Tongue (tissue), 2 donors: ENCODE data around the gene ATP8A1. TPM values are rescaled to one million over a fixed set of nuclear protein-coding genes. Genes with fewer than 3 reads are reported as not detected.
A peak's percentile ranks its signal among the peaks of the same experiment; 100 is the strongest.
"Not testable (repeated sequence)": the region's sequence is repeated elsewhere in the genome, so short reads cannot be mapped to it uniquely, and the experiment has no call there.

Experiments
- DNase-seq: peaks from one replicate; pipeline ENCODE4 v3.0.0-alpha.2; 2015
- total RNA-seq: library from RNA; depleted of rRNA; stranded (reverse); fragments of >200 nt; gene quantifications from one replicate; pipeline ENCODE4 v1.2.3, GENCODE V29; 2014

The ATP8A1 gene
- total RNA-seq, 1 donor from 2014 or later, result 14.8 TPM

DNA sequence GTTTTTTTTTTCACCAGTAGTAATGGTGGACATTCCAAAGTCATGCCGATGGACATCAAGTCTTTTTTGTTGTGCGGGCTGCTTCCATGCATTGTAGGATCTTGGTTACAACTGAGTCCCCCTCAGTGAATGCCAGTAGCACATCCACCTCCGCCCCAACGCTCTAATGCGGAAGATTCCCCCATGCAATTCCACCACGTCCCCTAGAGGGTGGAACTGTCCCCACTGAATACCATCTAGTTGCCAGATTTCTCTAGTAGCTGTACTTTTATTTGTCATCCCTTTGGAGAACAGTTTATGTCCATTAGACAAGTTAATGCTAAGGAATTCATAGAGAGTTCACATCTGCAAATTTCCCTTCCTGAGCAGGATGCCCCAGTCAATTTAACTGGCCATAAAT is 252.9 kb downstream of the ATP8A1 start:
- DNase-seq, result no peak

DNA sequence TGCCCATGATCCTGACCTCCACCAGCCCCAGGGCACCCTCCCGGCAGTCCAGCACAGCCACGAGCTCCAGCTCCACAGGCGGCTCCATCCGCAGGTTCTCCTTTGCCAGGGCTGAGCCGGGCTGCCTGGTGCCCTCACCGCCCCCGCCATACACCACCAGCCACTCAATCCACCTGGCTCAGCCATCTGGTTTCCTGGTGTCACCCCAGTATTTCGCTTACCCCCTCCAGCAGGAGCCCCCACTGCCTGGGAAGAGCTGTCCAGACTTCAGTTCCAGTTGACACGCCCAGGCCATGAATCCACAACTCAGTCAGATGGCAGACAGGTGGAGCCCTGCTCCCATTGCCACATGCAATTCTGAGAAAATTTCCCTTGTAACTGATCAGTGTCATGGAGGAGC is 255.7 kb downstream of the ATP8A1 start:
- peak; percentile 22 for DNase-seq

DNA sequence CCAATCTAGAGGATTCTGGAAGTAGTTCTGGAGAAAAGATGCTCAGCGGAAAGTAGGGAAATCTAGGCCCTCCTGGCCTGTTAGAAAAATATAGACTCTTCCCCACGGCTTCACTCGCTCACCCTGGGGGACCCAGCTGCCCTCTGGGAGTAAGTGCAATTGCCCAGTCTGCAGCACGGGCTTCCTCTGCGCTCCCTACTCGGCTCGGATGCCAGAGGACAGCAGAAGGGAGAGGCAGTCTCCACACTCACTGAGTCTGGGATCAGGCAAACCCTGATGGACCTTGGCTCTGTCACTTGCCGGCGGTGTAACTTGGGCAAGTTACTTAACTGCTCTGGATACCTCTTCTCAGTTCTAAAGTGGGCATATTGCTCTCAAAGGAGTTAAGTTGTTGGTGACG is 257.5 kb downstream of the ATP8A1 start:
- DNase-seq, result no peak

DNA sequence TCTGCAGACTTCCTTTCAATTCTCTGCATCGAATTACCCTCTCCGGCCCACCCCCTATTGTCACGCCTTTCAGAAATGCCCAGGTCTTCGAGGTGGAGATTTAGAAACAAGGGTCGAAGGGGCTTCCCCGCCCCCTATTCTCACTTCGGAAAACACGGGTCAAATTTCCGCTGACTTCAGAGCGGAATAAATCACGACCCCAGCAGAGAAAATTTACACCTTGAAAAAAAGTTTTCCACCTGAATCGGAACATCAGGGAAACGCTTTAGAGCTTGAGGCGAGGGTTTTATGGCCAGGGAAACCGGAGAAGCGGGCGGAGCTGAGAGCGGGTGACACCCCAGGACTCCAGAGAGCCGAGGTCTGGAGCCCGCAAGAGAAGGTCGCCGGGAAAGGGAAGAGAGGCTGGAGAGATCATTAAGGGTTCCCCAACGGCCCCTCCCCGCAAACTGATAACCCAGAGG is 258.0 kb downstream of the ATP8A1 start:
- no peak for DNase-seq

DNA sequence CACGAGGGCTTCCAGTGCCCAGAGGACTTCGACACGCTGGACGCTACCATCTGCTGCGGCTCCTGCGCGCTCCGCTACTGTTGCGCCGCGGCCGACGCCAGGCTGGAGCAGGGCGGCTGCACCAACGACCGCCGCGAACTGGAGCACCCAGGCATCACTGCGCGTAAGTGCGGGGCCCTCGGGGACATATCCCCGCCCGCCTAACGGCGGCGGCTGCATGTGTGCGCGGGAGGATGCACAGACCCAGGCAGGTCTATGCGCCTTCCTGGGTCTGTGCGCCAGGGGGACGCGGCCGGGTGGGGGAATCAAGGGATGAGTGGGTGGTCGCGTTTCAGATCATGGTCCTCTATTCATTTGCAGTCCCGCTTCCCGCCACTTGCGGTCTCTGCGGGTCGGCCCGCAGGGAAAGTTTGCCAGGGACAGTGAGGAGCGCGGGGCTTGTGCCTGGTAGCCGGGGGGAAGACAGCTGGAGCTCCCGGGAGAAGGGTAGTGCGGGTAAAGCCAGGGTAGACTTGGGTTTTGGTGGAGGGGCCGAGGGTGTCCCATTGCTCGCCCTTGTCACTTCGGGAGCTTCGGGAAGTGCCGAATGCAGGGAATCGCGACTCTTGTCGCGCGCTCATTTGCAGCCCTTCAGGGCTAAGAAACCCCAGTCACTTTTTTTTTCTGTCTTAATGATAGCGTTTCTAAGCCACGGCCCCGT is 258.6 kb downstream of the ATP8A1 start:
- DNase-seq, result peak; percentile 26

DNA sequence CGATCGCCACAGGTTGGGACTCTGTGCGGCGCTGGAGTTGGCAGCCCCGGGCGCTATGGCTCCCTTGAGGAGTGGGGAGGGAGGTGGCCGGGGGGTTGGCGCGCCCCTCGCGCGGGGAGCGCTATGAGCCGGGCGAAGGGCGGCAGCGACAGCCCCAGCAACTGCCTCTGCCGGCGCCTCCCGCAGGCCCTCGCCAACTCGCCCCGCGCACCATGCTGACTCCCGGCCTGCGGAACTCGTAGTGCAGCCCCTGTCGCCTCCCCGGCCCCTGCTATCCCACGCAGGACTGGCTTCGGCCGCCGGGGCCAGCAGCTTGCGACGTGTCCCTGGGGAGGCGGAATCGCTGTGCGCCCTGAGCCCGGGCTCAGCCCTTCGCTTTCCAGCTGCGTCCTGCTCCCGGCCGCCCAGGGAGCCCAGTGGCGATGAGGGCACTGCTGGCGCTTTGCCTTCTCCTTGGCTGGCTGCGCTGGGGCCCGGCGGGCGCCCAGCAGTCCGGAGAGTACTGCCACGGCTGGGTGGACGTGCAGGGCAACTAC is 259.2 kb downstream of the ATP8A1 start:
- DNase-seq, result peak; percentile 15

DNA sequence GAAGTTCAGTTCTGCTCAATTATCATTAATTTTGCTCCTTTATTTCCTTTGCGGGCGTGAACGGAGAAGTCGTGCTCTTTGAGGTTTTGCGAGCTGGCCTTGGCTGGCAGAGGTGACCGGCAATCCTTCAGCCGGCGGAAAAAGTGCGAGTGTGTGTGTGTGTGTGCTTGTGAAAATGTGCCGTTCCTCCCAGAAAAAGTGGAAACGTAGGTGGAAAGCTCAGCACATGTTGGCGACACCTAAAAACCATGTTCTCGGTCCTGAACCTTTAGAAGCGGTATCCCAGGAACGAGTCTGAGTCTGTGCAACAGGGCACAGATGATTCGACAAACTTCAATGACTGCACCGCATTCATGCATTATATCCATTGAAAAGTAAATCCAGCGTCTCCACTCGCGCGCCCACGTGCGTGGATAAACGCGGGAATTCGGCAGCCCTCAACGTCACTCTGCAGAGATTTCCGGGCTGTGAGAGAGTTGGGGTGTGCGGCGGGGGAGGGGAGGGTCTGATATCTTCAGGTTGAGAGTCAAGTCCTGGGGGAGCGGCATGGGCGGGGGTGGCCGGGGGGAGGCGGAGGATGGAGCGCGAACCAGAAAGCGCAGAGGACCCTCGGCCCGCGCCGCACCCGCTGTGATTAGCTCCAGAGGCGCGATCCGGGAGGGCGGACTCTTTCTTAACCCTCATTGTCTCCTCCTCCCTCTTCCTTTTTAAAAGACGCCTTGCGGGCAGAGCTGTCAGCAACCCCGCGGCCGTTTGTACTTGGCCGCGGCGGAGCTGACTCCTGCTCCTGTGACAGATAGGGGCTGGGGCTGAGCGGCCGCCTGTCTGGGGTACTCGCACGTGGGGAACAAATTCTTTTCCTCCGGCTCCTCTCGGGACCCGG is 259.9 kb downstream of the ATP8A1 start, which contains the start of gene SHISA3:
TSS of gene SHISA3 (plus strand) at position 737 of the 883 bp plus-strand sequence. CDS start 569 bp downstream, outside the sequence.
- DNase-seq, result peak; percentile 32

DNA sequence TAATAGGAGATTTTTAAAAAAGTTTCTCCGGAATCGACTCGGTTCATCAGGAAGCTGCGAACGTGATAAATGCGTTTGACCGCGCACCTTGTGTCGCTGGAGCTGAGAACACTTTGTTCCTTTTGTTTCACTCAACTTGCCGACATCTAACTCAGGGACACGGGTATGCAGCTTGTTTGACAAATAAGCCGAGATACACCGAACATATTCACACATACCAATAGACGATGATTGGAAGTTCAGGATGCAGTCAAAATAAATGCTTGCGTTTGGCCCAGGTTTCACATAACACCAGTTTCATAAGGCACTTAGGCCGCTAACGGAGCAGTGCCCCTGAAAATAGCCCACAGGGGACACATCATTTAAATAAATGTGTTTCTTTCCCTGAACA is 260.5 kb downstream of the ATP8A1 start:
- DNase-seq, result peak; percentile 20

DNA sequence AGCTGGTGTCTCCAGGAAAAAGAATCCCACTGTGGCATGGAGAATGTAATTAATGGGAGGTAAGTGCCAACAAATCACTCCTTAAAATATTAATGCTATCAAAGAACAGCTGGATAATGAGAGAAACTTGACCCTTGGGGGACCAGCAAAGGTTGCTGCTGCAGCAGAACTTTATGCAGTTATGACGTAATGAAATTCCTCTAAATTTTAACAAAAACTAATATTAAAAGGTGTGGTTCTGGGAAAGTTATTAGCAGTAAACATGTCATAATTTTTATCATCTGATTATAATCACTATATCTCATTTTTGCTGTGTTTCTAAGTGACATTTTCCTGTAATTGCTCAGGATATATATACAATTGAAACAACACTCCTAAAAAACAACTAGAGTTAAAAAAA is 261.3 kb downstream of the ATP8A1 start:
- DNase-seq, result no peak

DNA sequence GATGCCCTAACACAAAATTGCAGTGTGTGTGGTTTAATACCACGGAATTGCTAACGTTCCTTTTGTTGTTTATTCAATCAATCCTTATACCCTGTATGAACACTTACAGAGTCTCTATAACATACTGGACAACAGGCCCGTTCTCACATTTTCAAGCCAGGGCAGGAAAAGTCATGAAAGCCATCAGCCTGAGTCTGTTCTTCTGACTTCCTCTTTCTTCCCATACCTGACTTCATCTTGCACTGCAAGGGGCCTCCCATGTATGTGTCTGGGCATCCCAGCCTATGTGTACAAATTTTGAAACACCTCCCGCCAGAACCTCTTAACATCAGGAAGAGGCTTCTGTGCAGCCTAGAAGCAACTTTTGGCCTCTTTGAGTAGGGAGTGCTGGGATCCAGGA is 264.5 kb downstream of the ATP8A1 start:
- DNase-seq, result no peak

DNA sequence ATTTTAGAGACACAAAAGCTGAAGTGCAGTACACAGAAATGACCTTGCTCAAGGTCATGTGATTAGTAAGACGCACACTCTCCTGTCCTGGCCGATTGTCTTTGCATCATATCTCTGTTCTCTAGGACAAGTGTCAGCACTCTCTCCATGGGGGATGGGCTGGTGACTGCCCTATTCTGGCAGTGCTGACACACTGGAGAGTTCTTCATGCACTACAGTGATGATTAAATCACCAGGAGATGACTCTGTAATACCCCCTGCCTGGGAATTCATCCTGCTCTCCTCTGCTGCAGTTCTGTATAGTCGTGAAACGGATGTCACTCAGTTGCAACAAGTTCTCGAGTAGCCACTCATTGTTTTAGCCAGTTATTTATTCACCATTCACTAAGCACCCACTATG is 264.9 kb downstream of the ATP8A1 start:
- no peak for DNase-seq

DNA sequence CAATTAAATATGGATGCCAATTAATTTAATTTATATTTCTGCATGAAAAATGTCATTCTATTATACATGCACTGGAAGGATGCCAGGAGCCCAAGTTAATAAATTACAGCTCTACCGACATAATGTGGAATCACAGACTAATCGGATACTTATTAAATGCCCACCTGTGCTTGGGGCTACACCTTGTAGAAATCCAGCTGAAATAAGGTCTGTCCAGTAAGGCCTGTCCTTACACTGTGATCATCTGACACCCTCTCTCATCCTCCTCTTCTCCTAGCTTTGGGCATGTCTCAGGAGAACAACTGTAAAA is 265.6 kb downstream of the ATP8A1 start:
- no peak for DNase-seq

DNA sequence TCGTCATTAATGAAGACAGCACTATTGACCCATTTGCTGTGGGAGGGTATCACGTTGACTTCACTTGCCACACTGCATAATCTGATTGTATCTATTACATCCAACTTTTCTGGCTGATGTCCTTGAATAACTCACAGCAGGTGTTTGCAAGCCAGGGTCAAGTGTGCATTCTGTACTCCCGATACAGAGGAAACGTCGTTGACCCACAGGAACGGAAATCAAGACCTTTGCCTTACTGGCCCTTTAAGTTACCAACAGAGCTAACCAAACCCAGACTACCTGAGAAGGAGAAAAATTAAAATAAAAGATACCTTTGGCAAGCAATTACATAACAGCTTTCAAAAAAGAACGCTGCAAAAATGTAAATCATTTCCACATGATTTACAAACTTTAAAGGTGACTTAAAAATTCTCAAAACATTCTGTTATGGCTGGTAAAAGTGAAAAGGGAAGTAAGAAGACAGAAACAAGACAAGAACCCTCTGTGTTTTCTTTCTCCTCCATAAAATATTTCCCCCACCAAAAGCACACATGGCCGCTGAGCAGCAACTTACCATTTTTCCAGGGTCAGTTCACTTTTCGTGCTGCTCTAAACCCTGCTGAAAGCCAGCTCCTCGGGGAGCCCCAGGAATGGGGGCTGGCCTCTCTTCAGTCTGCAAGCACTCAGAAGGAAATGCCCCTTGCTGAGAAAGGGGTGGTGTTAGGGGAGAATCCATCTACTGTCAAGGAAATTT is 266.1 kb downstream of the ATP8A1 start:
- no peak for DNase-seq

DNA sequence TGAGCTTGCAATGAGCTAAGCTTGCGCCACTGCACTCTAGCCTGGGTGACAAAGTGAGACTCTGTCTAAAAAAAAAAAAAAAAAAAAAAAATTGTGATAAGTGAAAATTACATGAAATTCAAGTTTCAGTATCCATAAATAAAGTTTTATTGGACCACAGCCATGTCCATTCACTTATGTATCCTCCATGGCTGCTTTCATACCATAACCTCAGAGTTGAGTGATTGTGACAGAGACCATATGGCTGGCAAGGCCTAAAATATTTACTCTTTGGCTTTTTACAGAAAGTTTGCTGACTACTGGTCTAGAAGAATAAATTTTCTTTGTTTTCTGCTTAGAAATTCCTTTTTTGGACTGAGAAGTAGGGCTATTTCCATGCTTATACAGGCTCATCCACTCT is 271.4 kb downstream of the ATP8A1 start:
- no peak for DNase-seq

DNA sequence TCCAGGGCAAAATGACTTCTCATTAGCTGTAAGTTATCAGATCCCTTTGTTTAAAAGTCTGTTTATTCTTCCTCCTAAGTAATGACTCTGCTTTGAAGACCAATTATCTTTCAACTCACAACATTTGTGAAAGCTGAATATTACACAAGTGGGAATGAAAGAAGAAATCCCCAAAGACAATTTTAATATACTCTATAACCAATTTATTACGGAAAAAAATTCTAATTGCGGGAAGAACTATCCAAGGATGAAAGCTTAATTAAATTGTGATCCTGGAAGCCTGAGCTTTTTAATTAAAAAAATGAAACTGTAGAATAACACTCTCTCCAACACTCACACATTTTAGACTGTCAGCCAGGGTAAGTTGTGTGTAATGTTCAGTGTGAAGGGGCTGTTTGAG is 275.2 kb downstream of the ATP8A1 start:
- DNase-seq, result no peak

DNA sequence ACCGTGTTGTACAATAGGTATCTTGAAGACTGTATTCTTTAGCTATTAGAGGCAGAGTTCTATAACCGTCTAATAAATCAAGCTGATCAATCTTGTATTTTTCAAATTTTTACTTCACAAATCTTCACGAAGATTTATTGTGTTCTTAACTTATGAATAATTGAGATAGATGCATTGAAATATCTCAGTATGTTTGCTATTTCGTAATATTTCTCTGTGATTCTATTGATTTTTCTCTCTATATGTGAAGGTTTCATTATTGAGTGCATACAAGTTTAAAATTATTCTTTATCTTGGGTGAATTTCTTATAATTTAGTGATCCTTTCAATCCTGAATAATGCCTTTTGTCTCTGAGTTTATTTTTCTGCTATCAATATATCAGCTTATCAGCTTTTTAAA is 279.4 kb downstream of the ATP8A1 start:
- DNase-seq, result no peak

DNA sequence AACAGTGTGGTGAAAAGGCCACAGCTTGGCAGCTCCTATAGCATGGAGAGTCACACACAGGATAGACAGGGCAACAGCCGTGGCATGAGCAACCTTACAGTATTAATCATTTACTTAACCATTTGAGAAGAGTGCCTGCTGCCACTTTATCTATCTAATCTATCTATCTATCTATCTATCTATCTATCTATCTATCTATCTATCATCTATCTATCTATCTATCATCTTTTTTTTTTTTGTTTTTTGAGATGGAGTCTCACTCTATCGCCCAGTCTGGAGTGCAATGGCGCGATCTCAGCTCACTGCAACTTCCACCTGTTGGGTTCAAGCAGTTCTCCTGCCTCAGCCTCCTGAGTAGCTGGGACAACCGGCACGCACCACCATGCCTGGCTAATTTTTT is 284.6 kb downstream of the ATP8A1 start:
- not testable (repeated sequence) for DNase-seq

DNA sequence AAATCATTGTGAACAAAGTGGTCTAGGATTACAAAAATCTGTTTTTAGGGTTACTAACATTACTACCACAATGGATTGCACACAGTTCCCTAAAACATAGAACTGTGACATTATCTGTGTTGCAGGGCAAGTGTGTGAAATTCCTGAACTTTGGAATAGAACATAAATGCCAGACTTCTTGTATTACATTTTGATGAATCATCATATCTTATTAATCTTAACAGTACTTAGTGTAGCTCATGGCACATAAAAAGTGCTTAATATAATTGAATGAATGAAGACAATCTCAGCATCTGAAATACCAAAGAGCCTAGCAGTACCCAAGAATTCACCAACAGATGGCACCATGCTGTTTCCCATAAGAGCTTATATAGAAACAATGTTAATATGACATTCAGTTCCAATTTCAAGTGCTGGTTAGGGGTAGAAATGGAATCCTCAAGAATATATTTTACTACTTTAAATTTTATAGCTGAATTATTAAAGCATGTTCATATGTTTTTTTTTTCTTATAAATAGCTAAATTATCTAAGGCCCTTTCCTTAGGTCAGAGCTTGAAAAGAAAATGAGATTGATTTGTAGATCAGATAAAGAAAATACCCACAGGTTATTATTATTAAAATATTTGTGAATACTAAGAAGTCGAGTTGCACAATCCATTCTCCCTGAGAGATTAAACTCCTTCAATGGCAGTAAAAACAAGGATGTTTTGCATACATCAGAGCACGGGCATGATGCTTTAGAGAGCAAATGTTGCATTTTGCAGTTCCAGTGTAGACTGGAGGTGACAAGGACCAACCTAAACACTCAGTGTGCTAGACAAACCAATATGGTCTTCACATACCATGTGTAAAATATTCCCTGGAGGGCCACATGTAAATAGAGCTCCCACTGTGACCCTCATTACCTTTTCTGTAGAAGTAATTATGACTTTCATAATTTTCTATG is 285.3 kb downstream of the ATP8A1 start:
- DNase-seq, result peak; percentile 69

DNA sequence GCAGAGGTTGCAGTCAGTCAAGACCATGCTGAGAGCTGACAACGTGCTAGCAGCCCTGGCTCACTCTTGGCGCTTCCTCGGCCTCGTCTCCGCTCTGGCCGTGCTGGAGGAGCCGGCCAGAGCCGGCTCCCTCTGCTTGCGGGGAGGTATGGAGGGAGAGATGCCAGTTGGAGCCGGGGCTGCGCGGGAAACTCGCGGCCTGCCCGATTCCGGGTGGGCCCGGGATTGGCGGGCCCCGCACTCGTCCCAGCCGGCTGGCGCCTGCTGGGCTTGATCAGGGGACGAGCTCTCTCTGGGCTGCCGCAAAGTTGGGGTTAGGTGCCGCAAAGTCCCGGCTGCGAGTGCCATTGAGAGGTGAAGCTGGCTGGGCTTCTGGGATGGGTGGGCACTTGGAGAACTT is 287.4 kb downstream of the ATP8A1 start:
- no peak for DNase-seq

DNA sequence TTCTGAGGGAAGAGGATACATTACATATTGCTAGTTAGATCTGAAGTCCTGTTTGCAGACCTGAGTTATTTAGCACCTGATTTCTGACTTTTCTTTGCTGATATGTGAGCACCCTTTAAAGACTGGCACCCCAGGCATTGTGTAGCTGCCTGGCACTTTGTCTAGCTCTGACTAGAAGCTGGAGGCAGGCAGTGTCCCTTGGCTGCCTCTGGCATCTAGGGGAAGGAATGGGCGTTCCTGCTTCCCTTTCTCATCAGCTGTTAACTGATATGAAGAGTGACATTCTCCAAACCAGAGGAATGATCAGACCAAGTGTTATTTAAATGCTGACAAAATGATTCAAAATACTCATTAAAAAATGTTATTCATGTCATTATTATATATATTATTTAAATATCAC is 289.9 kb downstream of the ATP8A1 start:
- no peak for DNase-seq

DNA sequence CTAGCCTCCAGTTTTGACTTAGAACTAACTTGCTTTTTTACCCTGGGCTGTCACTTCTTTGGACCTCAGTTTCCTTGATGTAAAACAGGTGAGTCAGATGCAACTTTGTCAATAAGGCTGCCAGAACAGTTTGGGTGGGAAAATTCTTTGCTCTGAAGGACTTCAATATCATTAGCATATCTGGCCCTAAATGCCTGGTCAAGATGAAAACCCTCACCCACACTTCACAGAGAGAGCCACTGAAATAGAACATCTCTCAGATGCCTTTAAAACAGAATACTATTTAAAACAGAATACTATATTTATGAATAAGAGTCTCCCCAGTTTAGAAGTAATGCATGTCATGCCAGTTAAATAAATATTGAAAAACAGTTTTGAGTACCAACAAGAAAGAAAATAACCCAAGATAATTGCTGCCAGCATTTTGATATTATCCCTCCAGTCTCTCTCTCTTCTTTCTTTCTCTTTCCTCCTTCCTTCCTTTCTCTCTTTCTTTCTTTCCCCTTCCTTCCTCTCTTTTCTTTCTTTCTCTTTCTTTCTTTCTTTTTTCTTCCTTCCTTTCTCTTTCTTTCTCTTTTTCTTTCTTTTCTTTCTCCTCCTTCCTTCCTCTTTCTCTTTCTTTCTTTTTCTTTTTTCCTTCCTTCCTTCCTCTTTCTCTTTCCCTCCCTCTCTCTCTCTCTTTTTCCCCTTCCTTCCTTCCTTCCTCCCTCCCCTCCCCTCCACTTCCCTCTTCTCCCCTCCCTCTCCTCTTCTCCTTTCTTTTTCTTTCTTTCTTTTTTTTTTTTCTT is 292.4 kb downstream of the ATP8A1 start:
- DNase-seq, result no peak
